Bone marrow (tissue), 2 donors: ENCODE results near the gene KIAA0825.

Experiments
- DNase-seq, 2 donors: peaks; one replicate each; lab custom pipeline; 2025; lab: John Stamatoyannopoulos, UW

The KIAA0825 gene

GRCh38 chr5:94240993-94241651 lies 377.3 kb downstream of the KIAA0825 start:
- DNase-seq, result no peak

- DNase-seq, result no peak
Measured at GRCh38 chr5:94240596-94240992, 377.8 kb downstream of the KIAA0825 start.

- no peak for DNase-seq
Measured at GRCh38 chr5:94240134-94240533, 378.3 kb downstream of the KIAA0825 start.

GRCh38 chr5:94239266-94239665 lies 379.1 kb downstream of the KIAA0825 start:
- DNase-seq, result no peak

- DNase-seq, result no peak
Measured at GRCh38 chr5:94234987-94235386, 383.4 kb downstream of the KIAA0825 start.

GRCh38 chr5:94228791-94229190 lies 389.6 kb downstream of the KIAA0825 start:
- DNase-seq, result no peak

GRCh38 chr5:94223235-94223634 lies 395.2 kb downstream of the KIAA0825 start:
- DNase-seq, result no peak

- DNase-seq, result no peak
Measured at GRCh38 chr5:94218374-94218773, 400.0 kb downstream of the KIAA0825 start.

- DNase-seq, result no peak
Measured at GRCh38 chr5:94217745-94218144, 400.7 kb downstream of the KIAA0825 start.

GRCh38 chr5:94217216-94217615 lies 401.2 kb downstream of the KIAA0825 start:
- DNase-seq, result no peak

- no peak for DNase-seq
Measured at GRCh38 chr5:94212476-94212875, 405.9 kb downstream of the KIAA0825 start.

- no peak for DNase-seq
Measured at GRCh38 chr5:94209774-94210355, 408.5 kb downstream of the KIAA0825 start.

GRCh38 chr5:94209272-94209671 lies 409.1 kb downstream of the KIAA0825 start:
- no peak for DNase-seq

- no peak for DNase-seq
Measured at GRCh38 chr5:94199566-94199965, 418.8 kb downstream of the KIAA0825 start.

- DNase-seq, result no peak
Measured at GRCh38 chr5:94197970-94198369, 420.4 kb downstream of the KIAA0825 start.

GRCh38 chr5:94196953-94197352 lies 421.5 kb downstream of the KIAA0825 start:
- no peak for DNase-seq

- DNase-seq, result no peak
Measured at GRCh38 chr5:94192658-94193391, 425.6 kb downstream of the KIAA0825 start.

- no peak for DNase-seq
Measured at GRCh38 chr5:94191604-94192003, 426.8 kb downstream of the KIAA0825 start.

- DNase-seq, result no peak
Measured at GRCh38 chr5:94188725-94189124, 429.7 kb downstream of the KIAA0825 start.

GRCh38 chr5:94184870-94185269 lies 433.5 kb downstream of the KIAA0825 start:
- DNase-seq, result no peak

- no peak for DNase-seq
Measured at GRCh38 chr5:94181895-94182294, 436.5 kb downstream of the KIAA0825 start.

GRCh38 chr5:94180761-94181160 lies 437.6 kb downstream of the KIAA0825 start:
- no peak for DNase-seq

- no peak for DNase-seq
Measured at GRCh38 chr5:94175912-94176311, 442.5 kb downstream of the KIAA0825 start.
